ENCODE measurements around the gene PEX16. TPM values are rescaled to one million over a fixed set of nuclear protein-coding genes. Genes with fewer than 3 reads are reported as not detected.

The PEX16 gene
- total and polyA plus RNA-seq, 2 of the 13 experiments (the other 11 are each of a cell fraction or from before 2014, with no cell fraction given), result 12.5 to 21.8 TPM

GRCh38 chr11:45921561-45922424, 4.1 kb upstream of the PEX16 start (continued):
- TF ChIP-seq ZBTB34 (CRISPR knock-in tag; IDR thresholded peaks at IDR 0.05) (no peak), ZNF124 (CRISPR knock-in tag; IDR thresholded peaks at IDR 0.05) (no peak), ZZZ3 (CRISPR knock-in tag; IDR thresholded peaks at IDR 0.05; ENCODE audit: borderline replicate concordance) (no peak), MED8 (CRISPR knock-in tag; IDR thresholded peaks at IDR 0.05; ENCODE audit: insufficient replicate concordance) (peak; percentile 39), IRF9 (CRISPR knock-in tag; IDR thresholded peaks at IDR 0.05; ENCODE audit: borderline replicate concordance) (no peak), ZNF513 (CRISPR knock-in tag; conservative IDR thresholded peaks at IDR 0.05) (no peak), MAX (IDR thresholded peaks at IDR 0.05) (peak; percentile 75), SIX4 (CRISPR knock-in tag; IDR thresholded peaks at IDR 0.05) (no peak), ZNF24 (IDR thresholded peaks at IDR 0.05) (no peak), ZNF552 (CRISPR knock-in tag; IDR thresholded peaks at IDR 0.05; ENCODE audit: borderline replicate concordance) (no peak), MZF1 (CRISPR knock-in tag; IDR thresholded peaks at IDR 0.05; ENCODE audit: borderline replicate concordance) (no peak), ZNF589 (CRISPR knock-in tag; conservative IDR thresholded peaks at IDR 0.05) (no peak), ATF2 (CRISPR knock-in tag; IDR thresholded peaks at IDR 0.05) (no peak), FOXC1 (CRISPR knock-in tag; IDR thresholded peaks at IDR 0.05; ENCODE audit: borderline replicate concordance) (0 out of 2 replicates have a peak, but pooled peaks have one; percentile 16)
